GM21447 (cell line): ENCODE data around the gene NTN1.

Source experiments
- ATAC-seq: cut with Tn5 transposase; IDR thresholded peaks from one replicate; pipeline ENCODE4 v1.9.1; 2021; ENCODE audit not compliant: unreplicated experiment

The NTN1 gene

DNA sequence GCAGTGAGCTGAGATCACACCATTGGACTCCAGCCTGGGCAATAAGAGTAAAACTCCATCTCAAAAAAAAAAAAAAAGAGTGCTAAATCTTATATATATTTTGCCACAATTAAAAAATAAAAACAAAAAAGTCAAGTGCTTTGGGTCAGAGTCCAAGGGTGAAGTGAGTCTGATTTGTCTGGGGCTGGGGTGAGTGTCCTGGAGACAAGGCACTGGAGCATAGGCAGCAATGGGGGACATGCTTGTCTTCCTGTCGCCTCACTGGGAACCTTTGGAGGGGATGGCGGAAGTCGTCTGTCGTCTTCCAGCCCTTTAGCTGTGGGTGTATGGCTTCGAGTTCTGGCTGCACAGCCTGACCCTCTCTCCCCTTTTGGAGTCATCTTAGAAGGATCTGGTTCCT, 167.1 kb downstream of the NTN1 start:
- ATAC-seq, result no peak

DNA sequence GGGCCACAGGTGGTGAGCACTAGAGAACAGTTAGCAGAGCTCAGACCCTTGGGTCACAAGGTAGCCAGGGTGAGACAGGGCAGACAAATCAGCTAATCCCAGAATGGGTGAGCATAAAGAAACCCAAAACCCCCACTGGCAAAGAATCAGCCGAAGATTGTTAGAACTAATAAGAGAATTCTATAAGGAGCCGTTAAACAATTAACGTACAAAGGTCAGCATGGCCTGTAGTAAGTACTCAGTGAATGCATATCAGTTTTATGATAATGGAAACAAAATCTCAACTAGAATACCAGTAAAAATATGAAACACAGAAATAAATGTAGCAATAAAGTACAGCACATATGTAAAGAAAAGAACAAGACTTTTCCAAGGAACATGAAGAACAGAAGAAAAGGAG, 168.6 kb downstream of the NTN1 start:
- ATAC-seq, result no peak

DNA sequence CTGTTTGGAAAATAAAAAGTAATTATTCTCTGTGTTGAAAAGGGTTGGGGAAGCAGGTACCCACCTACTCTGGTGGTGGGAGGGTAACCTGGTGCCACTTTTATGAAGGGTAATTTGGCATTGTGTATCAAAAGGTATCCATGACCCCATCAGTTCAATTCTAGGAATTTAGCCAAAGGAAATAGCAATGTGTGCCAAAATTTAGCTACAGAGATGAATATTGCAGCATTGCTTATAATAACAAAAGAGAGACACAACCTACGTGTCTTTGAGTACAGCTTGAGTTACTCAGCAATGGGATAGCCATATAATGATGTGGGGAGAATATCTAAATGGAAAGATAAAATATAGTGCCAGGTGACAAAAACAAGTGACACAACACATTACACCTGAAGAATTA, 170.7 kb downstream of the NTN1 start:
- ATAC-seq, result no peak

DNA sequence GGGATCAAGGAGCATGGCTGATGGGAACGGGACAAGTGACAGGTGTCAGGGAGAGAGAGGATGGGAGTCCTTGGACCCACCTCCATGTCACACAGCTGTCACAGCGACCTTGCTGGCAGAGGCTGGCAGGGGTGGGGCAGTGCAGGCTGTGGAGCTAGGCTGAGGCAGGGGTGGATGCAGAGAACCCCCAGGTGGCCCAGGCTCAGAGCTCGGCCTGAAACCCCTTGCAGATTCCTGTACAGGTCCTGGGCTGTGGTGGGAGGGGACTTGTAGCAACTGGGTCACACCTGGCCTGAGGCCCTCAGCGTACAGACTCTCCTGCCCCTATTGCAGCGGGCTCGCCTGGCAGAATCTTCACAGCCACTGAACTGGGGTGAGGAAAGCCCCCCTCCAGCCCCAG, 174.1 kb downstream of the NTN1 start:
- no peak for ATAC-seq

DNA sequence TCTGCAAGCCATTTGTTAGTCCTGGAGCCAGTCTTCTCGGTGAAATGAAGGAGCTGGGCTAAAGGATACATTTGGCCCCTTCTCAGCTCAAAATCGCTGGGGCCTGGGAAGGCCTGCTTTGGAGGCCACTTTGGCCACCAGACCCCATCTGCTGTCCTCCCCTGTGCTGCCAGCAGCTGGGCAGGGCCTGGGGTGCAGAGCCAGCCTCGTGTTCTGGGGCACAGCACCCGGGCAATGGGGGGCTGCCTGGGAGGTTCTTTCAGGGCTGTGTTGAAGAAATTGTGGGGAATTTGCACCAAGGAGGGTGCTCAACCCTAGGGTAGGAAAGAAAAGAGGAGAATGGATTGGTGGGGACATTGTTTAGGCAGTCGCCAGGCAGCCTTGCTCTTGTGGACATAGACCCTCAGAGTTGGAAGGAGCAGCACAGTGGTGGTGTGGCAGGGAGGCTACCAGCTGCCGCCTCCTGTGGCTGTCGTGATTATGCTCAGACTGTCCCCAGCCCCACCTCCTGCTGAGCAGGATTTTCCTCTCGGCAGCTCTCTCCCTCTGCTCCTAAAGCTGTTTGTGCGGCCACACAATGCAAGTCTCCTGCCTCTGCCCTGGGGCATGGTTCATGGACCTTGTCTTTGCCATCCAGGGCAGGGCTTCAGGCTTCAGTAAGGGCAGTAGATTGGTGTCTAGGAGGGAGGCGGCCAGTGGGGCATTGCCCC, 174.8 kb downstream of the NTN1 start:
- ATAC-seq, result no peak

DNA sequence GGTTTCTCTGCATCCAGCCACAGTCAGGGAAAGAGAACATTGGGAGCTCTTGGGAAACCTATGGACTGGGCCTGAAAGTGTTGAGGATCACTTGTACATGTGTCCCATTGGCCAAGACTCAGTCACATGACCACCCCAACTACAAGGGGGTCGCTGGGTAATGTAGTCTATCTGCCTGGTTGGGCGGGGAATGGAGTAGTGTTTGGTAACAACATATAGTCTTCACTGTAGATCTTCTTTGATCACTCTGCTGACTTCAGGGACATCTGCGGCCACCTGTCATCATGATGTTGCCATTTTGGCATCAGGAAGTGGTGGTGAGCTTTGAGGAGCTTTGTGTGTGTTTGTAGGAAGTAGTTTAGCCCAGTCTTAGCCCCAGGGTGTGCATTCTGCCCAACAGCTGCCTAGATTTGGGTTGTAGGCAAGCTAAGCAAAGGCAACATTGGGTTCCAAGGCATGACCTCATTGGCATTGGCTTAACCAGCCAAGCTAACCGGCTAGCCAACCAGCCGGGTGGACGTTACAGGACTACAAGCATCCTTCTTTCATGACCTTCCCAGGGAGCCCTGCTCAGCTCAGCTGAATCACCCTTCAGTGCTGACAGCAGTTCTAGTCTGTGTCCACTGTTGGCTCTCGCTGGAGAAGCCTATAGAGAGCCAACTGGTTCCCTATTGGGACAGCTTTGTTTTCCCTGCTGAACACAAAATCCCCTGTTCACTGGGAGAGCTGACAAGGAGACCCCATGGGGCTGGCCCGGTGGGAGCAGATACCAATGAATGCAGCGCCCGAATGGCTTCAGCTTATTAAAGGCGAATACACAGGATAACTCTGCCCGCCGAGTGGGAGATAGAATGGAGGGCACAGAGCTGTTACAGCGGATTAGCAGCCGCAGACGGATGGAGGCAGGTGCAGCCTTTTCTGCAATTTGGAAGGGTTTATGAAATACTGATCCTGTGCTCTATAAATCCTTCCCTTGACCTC, 178.6 kb downstream of the NTN1 start:
- no peak for ATAC-seq

DNA sequence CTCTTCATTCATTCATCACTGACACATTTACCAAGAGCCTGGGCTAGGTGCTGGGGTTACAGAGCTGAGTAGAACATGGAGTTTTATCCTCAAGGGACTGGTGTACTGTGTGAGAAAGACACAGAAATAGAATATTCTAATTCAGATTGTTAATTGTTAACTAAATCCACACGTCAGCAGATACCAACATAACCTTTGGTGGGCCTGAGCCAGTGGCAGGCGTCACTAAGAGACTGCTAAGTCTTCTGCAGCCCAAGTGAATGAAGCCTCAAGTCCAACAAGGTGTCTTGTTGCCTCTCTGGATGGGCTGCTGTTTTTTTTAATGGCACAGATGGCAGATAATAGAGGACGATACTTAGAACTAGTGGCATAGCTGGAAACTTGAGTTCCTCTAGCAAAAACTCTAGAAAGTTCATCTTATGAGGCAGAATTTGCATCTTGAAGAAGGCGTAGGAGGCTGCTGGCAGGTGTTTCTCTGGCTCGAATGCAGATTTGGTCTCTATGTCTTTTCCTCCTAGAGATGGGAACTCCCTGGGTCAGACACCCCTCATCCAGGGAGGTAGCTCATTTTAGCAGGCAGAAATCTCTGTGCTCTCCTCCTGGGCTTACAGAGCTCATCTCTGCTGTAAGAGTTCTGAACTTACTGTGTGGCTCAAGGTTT, 179.5 kb downstream of the NTN1 start:
- peak; percentile 62 for ATAC-seq

DNA sequence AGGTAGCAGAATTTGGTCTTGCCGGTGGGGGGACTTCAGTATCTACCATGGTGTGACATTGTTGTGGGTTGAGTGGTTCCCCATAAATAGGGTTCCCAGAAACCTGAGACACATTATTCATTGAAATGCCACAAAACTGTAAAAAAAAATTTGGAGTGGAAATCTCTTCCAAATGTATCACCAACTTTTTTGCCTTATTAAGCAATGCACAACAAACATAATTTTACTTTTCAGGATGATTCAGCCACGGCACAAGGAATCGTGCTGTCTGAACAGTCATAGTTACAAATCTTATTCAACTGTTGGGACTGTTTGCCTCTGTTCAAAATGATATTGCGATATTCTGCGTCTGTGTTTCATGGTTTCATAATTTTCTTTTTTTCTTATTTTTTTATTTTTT, 181.2 kb downstream of the NTN1 start:
- ATAC-seq, result no peak

DNA sequence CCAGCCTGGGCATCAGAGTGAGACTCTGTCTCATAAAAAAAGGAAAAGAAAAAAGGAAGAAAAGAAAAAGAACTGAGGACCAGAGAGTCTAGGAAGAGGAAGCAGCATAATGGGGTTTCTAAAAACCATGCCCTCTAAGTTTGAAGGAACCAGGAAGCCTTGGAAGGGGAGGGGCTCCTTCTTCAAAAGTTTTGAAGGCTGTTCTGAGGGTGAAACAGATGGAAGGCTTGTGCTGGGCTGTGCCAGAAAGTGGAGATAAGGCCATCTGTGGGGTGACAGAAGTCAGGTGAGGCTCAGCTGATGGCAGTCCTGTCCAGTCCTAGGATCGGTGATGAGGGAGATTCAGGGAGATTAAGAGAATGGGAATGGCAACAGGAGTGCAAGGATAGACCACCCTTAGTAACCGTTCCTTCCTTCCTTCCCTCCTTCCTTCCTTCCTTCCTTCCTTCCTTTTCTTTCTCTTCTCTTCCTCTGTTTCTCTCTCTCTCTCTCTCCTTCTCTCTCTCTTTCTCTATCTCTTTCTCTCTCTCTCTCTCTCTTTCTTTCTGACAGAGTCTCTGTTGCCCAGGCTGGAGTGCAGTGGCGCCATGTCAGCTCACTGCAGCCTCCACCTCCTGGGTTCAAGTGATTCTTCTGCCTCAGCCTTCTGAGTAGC, 182.6 kb downstream of the NTN1 start:
- ATAC-seq, result no peak

DNA sequence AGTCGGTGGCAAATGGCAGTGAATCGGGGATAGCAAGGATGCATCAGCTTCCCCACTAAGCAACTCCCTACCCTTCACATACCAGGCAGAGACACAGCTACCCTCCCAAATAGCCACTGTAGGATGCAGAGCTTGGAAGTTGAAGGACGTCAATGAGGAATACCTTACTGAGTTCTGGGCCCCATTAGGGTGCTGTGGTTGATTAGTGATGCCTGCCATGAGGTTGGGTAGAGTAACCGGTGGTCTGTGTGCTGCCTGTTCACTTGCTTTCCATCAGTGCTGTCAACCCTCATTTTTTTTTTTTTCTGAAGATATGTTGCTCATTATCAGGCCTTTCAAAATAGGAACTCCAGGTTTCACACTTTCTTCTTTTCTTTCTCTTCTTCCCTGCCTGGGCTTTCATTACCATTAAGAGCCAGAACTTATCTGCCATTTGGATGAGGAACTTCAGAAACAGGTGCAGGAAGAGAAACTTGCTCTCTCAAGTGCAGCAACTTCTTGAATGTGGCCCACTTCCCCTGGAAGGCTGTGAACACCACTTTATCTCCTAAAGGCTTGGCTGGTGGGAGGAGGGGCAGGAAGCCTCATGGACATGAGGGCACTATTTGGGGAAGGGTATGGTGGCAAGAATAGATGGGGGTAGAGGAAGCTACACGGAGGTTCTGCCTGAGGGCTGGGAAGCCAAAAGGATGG, 183.5 kb downstream of the NTN1 start:
- ATAC-seq, result no peak

DNA sequence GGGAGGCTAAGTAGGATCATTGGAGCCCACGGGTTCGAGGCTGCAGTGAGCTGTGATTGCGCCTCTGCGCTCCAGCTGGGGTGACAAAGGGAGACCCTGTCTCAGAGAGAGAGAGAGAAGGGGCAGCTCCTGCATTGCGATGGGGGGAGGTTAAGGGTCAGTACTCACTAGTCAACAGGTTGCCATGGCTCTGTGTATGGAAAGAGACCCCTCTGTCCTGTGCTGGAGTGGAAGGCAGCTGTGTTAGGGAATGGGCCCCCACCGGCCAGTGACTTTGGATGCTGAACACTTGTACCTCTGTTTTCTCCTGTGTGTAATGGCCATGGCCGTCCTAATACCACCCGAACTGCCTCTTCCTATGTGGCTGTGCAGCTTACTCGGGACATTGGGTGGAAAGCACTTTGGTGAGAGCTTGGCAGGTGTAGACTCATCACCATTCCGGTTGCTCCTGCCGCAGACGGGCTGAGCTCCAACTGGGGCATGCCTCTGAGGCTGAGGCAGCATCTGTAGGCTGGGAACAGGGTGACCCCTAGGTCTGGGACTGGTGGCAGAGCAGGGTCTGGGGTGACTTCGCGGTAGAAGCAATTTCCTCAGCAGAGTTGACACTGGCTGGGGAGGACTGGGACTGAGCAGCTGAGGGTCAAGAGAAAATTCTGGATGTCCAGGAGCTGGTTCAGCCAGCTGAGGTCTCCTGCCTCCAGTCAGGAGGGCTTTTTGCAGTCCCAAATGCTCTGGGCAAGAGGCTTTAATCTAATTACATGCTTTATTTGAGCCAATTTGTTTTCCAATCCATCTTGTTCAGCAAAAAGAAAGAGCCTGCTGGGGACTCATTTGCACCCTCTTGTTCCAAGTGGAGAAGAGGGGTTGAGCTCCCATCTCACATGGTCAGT, 184.5 kb downstream of the NTN1 start:
- ATAC-seq, result no peak

DNA sequence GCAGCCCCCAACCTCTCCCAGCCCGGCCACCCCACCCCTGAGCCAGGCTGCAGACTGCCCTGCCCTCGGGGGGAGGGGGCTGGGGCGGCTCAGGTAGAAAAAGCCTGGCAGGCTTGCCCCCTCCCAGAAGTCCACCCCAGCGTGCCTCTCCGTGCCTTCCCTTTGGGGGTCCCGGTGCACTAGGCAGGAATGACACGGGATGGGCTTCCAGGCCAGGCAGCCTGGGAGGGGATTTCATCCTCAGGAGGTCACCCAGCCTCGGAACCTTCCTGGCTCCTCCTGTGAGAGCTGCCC, 185.0 kb downstream of the NTN1 start:
- no peak for ATAC-seq

DNA sequence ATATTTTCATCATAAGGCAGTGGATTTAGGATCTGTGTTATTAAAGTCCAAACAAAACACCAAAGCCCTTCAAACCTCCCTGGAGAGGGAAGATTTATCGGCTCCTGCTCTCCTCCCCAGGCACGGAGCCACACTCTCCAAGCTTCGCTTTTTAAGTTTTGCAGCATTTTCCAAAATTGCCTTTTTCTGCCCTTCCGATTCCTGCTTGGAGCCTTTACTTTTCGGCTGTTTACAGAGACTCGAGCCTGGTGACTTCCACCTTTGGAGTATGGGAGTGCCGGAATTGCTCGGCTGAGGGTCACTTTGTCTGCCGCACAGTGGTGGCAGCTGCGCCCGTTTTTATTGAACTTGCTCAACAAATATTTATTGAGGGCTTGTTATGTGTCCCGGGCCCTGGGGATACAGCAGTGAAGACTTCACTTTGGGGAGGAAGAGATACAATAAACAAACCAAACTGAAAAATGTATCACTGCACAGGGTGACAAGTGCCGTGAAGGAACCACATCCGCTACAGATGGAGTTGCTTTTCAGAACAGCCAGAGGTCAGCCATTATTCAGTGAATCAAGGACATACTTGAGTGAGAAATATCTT, 185.5 kb downstream of the NTN1 start:
- no peak for ATAC-seq

DNA sequence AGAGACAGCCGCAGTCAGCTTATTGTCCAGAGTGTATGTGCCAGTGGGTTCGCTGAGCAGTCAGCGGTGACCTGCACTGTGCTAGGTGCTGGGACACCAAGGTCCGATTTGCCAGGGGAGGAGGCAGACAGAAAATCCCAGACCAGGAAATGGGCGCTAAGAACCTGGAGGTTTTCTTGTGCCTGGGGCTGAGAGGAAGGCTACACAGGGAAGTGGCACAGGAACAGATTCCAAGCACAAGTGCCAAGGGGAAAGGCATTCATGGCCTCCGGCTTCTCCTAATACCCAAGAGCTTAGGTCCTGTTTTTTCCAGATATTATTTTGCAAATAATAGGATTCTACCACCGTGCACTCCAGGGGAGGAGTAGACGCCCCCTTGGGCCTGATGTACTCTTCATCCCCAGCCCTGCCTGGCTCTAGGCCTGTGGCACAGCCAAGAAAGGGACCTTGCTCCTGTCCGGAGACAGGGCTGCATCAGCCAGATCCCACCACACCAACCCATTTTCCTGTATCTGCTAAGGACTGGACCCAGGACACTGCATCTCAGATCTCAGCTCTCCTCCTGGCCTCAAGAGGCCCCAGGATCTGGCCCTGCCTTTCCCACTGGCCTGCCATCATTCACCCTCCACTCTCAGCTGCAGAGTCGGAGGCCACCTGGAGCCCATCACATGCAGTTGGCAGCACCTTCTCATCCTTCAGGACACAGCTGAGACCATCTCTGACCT, 187.2 kb downstream of the NTN1 start:
- no peak for ATAC-seq

DNA sequence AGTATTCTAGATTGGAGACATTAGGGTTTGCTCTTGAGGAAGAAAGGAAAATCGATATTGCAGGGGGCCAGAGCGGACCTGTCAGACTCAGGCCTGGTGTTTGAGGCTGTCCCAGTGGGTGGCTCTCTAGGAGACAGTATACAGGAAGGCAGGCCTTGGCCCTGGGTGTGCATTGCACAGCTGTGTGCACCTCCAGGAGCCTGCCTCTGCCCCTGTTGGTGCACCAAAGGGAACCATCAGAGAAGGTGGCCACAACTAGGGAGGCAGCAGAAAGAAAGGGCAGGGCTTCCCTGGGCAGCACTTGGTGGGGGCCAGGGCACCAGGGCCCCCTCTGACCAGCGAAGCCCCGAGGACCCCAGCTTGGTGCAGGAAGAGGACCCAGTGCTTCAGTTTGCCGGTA, 188.0 kb downstream of the NTN1 start:
- ATAC-seq, result no peak

DNA sequence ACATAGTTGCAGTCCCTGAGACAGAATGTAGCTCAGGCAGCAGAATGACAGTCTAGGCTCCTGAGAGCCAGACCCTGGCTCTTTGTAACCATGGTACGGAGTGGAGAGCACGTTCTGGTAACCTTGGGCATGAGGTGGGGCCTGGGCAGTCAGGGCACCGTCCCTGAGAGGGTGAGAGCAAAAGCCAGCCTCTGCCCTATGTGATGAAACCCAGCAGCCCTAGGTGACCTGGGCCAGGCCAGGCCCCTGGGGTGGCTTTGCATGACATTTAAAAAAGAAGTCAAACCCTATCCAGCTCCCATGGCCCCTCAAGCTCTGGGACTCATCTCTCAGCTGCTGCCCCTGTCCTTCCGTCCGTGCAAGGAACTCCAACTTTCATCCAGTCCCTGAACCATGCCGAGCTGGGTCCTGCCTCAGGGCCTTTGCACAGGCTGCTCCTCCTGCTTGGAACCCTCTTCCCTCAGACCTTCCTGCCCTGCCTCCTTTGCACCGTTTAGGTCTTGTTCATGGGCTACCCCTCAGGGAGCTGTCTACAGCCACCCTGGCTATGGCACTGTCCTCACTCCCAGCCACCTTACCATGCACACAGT, 188.6 kb downstream of the NTN1 start:
- no peak for ATAC-seq

DNA sequence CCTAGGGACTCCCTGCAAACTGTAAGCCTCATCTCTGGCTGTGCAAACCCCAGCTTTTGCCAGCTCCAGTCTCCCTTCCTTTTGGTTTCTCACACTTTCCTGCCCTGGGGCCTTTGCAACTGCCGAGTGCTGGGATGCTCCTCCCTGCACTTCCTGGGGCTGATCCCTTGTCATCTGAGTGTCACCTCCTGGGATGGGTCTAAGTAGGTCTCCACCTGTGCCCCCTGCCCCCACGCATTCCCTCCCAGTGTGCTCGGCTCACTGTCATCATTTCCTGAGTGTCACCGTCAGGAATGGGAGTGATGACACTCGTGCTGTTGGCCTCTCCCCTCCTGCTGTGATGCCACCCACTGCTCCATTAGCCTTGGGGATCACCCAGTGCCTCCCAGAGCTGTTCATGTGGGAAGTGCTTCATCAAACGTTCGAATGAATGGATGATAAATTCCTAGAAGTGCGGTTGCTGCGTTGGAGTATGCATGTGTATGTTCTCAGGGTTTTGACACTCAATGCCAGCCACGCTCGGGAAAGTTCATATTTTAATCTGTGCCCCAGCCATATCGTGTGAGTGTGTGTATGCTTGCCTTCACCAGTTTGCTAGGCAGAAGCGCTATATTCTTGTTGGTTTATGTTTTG, 189.9 kb downstream of the NTN1 start:
- no peak for ATAC-seq
